Fibroblast of upper back skin (primary cell): Measurements from ENCODE around the gene MRPL45.

Experiments used
- DNase-seq: peaks from one replicate; pipeline ENCODE4 v3.0.0-alpha.2; 2013

MRPL45 gene

DNA sequence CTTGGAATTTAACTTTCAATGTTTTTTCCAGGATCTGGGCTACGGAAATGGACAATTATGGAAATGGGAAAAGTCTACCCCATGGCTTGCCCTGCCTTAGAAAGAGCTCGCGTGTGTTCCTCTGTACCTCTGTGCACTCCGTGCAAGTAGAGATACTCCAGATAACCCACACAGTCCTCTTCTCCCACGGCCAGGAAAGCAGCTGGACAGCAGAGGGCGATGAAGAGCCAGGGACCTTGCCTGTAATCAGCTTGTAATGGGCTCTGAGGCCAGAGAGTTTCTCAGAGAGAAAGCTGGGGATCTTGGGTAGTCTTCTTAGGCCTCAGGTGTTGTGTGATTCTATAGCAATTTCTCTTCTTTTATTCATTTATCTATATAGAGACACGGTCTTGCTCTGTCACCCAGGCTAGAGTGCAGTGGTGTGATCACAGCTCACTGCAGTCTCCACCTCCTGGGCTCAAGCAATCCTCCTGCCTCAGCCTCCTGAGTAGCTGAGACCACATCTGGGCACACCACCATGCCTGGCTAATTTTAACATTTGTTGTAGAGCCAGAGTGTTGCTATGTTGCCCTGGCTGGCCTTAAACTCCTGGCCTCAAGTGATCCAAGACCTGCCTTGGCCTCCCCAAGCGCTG, 52.2 kb downstream of the MRPL45 start:
- DNase-seq: peak; percentile 82

DNA sequence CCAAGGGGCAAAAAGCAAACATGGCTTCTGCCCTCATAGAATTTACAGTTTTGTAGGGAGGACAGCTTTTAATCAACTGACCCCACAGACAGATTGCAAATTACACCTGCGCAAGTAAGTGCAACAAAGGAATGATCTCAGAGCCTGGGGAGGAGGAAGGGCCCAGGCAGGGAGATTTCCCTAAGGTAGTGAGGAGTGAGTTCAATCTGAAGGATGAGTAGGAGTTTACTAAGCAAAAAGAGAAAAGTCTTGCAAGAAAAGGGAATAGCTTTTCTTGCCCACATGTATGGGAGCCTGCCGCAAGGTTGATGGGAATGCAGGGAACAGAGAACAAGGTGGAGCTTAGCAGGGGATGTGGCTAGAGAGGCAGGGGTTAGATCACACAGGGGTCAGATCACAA, 53.1 kb downstream of the MRPL45 start:
- no peak for DNase-seq

DNA sequence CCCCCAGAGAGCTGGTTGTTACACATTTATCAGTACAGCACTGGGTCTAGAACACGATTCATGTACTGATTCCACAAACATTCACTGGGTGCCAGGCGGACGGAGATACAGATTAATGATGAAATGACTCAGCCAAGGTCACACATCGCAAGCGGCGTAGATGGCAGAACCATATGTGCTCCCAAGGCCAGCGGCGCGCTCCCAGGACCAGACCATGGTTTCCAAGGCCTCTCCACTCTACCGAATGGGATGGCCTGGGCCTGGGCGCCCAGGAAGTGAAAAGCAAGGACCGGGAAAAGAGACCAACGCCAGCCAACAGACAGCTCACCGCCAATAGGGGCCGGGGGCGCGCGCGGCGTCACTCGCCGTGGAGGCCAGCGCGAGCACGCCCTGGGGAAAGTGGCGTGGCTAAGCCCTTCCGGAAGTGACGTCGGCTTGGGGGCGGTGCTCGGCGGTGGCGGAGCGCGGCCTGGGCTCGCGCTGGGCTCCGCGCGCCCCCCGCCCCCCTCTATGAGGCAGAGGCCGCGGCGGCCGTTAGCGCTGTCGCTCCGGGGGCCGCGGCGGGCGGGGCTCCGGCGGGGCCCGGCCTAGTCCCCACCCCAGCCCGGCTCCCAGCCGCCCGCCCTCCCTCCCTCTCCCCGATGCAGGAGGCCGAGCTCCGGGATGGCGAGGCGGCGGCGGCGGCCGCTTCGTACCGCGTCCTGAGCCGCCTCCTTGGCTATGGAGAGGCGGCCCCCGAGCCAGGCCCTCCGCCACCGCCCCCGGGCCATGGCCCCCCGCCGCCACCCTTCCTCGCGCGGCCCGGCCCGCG, 54.6 kb downstream of the MRPL45 start, which contains the start of gene SOCS7:
Gene SOCS7 (plus strand): TSS at position 433 of the 811 bp plus-strand sequence. CDS start 209 bp downstream, at position 642.
- DNase-seq: peak; percentile 92

DNA sequence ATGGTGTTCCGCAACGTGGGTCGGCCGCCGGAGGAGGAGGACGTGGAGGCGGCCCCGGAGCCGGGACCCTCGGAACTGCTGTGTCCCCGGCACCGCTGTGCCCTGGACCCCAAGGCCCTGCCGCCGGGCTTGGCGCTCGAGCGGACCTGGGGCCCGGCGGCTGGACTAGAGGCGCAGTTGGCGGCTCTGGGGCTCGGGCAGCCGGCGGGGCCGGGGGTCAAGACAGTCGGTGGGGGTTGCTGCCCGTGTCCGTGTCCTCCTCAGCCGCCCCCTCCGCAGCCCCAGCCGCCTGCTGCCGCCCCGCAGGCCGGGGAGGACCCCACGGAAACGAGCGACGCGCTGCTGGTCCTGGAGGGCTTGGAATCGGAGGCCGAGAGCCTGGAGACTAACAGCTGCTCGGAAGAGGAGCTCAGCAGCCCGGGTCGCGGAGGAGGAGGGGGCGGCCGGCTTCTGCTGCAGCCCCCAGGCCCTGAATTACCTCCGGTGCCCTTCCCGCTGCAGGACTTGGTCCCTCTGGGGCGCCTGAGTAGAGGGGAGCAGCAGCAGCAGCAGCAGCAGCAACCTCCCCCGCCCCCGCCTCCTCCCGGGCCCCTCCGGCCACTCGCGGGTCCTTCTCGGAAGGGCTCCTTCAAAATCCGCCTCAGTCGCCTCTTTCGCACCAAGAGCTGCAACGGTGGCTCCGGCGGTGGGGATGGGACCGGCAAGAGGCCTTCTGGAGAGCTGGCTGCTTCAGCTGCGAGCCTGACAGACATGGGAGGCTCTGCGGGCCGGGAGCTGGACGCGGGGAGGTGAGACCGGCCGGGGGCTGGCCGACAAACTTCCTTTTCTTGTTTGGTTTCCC, 55.5 kb downstream of the MRPL45 start:
- no peak for DNase-seq

DNA sequence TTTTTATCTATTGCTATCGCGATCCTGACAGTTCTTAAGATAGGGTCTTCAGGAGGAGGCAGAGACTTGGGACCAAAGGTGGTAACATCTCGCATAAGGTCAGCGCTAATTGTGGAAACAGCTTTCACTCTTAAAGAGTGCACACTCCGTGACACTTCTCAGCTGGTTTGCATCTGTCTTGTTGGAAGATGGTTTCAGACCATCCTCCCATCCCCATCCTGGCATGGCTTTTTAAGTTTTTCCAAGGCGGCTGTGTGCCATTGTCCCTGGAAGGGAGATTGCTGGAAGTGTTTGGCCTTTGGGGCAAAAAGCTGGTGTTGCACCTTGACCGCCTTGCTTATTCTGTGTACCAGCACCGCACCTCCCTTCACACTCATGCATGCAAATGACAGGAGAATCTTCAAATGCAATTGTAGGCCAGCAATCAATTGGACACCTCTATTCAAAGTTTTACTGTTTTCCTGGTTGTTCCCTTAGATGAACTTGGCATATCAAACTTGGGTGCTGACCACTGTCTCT, 56.2 kb downstream of the MRPL45 start:
- DNase-seq: no peak

DNA sequence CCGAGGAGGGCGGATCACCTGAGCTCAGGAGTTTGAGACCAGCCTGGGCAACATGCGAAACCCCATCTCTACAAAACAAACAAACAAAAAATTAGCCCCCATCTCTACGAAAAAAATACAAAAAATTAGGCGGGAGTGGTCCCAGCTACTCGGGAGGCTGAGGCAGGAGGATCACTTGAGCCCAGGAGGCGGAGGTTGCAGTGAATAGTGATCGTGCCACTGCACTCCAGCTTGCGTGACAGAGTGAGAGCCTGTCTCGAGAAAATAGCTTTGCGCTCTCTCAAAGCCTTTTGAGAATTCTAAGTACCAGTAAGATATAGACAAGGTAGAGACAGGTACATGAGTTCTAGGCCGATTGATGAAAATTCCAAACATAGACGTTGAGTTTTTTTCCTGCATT, 56.7 kb downstream of the MRPL45 start:
- DNase-seq: no peak

DNA sequence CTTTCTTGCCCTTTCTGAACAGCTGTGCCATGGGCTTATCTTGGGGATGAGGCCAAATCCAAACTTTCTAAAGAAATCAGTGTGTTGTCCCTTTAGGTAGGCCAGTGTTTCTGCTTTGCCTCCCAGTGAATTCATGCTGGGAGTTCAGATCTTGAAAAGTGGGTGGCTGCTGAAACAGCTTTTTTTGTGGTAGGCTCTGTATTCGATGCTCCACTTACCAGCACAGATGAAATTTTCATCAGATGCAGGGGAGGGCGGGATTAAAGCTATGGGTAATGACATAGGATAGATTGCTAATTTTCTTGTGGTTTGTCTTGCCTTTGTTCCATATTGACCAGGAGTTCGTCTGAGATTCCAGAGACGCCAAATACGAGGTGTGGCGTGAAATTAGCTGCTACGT, 57.5 kb downstream of the MRPL45 start:
- no peak for DNase-seq

DNA sequence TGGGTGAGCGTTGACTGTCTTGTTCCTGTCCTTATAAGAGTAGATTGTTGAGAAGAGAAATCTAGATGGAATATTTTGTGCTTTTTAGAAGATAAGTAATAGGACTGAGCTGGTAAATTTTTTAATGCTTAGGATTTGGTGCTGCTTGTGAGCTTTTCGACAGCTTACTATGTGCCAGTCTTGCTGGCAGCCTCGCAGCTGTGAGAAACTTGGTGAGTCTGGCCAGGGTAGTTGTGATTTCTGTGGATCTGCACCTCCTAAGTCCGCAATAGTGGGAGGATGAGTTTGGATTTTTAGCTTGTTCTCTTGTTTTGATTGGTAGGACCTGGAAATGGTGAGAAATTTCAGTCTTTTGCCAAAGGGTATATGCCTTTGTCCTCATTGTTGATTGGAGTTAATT, 58.3 kb downstream of the MRPL45 start:
- DNase-seq: no peak

DNA sequence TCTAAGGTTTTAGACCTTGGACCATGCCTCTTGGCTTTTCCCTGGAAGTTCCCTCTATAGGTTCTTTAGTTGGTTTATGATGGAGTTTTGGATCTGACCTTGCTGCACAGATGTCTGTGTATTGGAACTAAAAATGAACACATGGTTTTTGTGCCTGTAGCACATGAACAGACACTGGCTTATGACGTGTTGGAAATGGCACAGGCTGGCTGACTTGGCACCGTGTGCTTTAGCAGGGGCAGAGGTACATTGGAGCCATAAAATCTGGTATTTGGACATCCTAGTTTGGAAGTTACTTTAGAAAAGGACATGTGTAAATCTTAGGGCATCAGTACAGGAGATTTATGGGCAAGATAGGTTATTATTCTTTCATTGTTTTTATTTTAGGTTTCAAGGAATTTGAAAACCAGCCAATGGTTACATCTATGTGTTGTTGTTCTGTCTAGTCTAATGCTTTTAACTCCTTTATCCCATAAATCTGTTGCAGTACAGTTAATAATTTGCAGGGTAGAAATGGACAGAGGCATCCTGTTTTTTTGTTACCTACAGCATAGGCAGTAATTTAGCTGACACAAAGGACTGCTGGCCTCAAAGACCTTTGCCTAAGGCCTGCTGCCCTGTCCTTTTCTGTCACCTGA, 60.6 kb downstream of the MRPL45 start:
- no peak for DNase-seq

DNA sequence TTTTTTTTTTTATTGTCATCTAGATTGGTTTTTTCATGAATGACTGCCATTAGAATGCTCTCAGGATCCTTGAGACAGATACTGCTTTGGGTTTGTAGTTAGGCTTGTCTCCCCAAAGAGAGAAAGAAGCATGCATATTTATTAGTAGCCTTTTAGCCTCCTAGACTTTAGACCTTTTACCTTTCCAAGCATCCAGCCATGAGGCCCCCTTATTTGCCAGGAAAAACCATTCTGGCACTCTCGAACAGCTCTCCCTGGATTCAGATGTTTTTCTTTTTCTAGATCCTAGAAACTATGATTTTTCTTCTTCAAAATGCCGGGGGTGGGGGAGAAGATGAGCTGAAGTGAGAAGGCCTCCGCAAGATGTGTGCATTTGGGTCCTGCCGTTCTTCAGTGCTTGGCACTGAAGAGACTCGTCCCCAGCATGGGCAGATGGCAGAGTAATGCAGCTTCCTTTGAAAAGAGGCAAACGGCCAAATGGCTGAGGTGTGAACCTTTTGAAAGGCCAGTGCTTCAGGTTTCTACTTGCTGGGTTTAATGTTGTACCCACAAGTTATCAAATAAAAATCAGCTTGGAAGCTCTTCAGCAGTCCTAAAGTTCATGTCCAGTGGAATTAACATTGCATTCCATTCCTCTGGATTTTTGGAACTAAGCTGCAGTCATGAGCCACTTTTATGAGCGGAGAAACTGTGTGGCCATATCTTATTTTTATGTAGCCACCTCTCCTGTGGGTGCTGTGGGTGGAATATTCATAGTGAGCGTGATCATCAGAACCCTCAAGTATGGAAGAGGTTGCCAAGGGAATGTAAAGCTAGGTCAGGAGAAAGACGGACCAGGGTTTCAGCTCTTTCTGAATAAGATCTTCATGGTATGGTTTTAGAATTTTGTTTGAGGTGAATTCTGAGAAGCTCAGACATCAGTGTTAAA, 61.9 kb downstream of the MRPL45 start:
- DNase-seq: no peak

DNA sequence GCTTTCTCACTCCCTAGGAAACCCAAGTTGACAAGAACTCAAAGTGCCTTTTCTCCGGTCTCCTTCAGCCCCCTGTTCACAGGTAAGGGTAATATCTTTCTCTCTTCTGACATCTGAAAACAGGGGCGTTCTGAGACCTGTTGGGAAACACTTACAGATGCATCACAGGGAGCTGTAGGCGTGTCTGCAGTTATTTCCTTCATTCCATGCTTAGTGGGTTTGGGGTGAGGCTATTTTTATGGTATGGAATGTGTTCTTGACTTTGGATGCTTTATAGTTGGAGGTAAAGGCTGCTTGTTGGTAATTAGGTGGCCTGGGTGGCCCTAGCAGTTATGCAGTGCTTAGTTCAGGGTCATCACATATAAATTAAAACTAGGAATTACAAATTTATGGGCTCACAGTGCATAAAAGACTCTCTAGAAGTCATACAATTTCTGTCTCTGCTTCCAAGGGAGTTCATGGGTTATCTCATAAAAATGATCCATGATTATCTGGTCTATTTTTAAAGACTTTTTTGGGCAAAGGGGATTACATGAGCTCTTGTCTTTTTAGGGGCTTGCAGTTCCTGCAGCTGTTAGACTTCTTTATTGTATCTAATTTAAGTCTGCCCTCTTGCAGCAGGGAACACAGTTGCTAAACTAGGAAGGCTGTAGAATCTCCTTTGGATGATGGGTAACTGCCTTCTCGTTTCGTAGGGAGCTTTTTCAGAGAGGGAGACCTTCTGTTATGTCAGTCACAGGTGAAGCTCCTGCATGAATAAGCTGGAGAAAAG, 64.9 kb downstream of the MRPL45 start:
- DNase-seq: peak; percentile 53

DNA sequence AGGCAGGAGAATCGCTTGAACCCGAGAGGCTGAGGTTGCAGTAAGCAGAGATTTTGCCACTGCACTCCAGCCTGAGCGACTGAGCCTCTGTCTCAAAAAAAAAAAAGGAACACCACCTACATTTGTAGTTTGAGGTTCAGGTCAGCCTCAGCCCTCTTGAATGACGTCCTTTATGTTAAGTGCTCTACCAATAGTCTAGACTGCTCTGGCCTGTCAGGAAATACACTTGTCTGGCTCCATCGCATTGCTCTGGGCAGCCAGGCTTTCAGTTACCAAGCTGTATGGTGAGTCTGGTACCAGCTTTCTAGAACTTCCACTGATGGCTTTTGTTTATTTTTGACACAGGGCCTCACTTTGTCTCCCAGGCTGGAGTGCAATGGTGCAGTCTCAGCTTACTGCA, 66.0 kb downstream of the MRPL45 start:
- no peak for DNase-seq

DNA sequence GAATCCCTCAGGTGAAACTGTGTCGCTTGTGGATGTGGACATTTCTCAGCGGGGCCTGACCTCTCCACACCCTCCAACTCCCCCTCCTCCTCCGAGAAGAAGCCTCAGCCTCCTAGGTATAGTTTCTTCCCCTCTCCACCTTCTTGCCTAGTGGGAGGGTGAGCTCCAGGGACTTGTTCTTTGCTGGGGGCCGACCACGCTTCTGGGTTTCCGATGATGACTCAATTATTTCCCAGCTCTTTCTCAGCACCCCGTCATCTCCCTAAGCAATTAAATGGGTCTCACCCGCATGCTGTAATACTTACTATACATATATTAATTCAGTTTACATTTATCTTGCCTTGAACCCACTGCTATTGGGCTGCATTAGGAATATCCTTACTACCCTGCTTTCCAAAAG, 67.8 kb downstream of the MRPL45 start:
- DNase-seq: no peak

DNA sequence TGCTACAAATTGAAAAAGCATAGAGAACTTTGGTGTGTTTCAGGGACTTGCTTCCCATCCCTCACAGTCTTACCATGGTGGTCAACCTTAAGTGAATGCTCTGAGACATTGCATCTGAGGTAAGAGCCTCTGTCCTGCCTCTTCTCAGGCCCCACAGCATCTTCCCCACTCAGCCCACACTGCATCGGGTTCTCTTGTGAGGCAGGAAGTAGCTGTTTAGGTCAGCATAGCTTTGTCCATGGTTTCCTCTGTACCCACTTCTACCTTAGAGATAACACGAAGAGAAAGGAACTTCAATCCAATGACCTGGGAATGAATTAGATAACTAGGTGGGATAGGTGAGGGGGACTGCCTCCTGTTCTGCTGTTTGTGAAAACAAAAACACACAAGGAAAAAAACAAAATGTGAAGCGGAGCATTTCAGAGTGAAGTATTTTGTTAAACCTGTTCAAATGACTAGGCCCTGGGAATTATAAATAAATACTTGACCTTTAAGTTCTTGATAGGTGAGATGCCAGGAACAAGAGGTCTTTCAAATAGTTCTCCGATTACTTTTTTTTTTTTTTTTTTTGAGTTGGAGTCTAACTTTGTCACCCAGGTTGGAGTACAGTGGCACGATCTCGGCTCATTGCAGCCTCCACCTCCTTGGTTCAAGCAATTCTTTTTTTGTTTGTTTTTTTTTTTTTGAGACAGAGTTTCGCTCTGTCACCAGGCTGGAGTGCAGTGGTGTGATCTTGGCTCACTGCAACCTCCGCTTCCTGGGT, 72.3 kb downstream of the MRPL45 start:
- DNase-seq: no peak
